ENCODE data around the gene SEPTIN1.

SEPTIN1 gene

GRCh38 chr16:30429418-30429677 is 47.0 kb upstream of the SEPTIN1 start:
- Histone ChIP-seq H2AK5ac (ENCODE audit: low read depth, low read length) (peak overlapping the region; percentile 95), H4K8ac (ENCODE audit: low read depth, low read length) (no peak overlapping the region), H2AFZ (ENCODE audit: low read length) (peak overlapping the region; percentile 89), H3K4me3 (ENCODE audit: low read length in 2 of 2) (peak overlapping the region; percentile 73 to 92), H2BK5ac (ENCODE audit: low read length) (peak overlapping the region; percentile 61), H3K27me3 (ENCODE audit: control insufficient read depth in 3 of 3, insufficient read depth in 3 of 3, low read depth in 1 of 3, low read length in 3 of 3) (no peaks in the 10 kb centered on the region), H3K79me1 (ENCODE audit: low read depth, low read length) (peaks cover 5% of the 10 kb centered on the region), H3K36me3 (replicated peaks in 1 of 2; ENCODE audit: control insufficient read depth in 2 of 2, insufficient read depth in 2 of 2, low read length in 2 of 2) (peaks cover 12 to 32% of the 10 kb centered on the region in 2 donors), H3K23ac (ENCODE audit: low read depth, low read length, poor library complexity) (peak overlapping the region; percentile 48), H3K14ac (ENCODE audit: low read length) (peak overlapping the region; percentile 85), H2BK15ac (ENCODE audit: low read length) (no peak overlapping the region), H3K27ac (replicated peaks; ENCODE audit: low read length) (no peak overlapping the region), H3K18ac (ENCODE audit: low read length) (peak overlapping the region; percentile 97), H2BK120ac (ENCODE audit: low read depth, low read length) (no peak overlapping the region), H3K9me3 (replicated peaks in 1 of 2; ENCODE audit: control insufficient read depth in 2 of 2, insufficient read depth in 1 of 2, low read depth in 1 of 2, low read length in 2 of 2) (no peaks in the 10 kb centered on the region), H4K91ac (ENCODE audit: low read depth, low read length, poor library complexity) (no peak overlapping the region), H3K4me2 (ENCODE audit: insufficient read depth, low read length, poor library complexity, severe bottlenecking) (peak overlapping the region; percentile 89), H2BK12ac (ENCODE audit: low read length) (peak overlapping the region; percentile 65), H3K9ac (ENCODE audit: low read depth, low read length, poor library complexity) (peak overlapping the region; percentile 95), H3K4me1 (ENCODE audit: control insufficient read depth in 2 of 2, insufficient read depth in 1 of 2, low read depth in 1 of 2, low read length in 2 of 2) (peaks cover 4 to 13% of the 10 kb centered on the region in 2 donors), H3K4ac (ENCODE audit: low read length) (no peak overlapping the region)
- WGBS, 2 donors (ENCODE audit: extremely low coverage in 2 of 2, insufficient read length in 2 of 2, insufficient replicate concordance in 1 of 2) = no CpG with 5 or more reads among the region's 11 CpGs
- no peak for DNase-seq (ENCODE audit: low spot score)

GRCh38 chr16:30428055-30428454 is 45.7 kb upstream of the SEPTIN1 start:
- Histone ChIP-seq H2BK120ac (ENCODE audit: low read depth, low read length) (no peak overlapping the region), H3K18ac (ENCODE audit: low read length) (no peak overlapping the region), H3K9ac (ENCODE audit: low read depth, low read length, poor library complexity) (no peak overlapping the region), H2BK5ac (ENCODE audit: low read length) (no peak overlapping the region), H3K9me3 (replicated peaks in 1 of 2; ENCODE audit: control insufficient read depth in 2 of 2, insufficient read depth in 1 of 2, low read depth in 1 of 2, low read length in 2 of 2) (no peaks in the 10 kb centered on the region), H2BK12ac (ENCODE audit: low read length) (no peak overlapping the region), H2AFZ (ENCODE audit: low read length) (no peak overlapping the region), H3K4me3 (ENCODE audit: low read length in 2 of 2) (peak overlapping the region in 1 of 2 donors; percentile 17), H3K4me1 (ENCODE audit: control insufficient read depth in 2 of 2, insufficient read depth in 1 of 2, low read depth in 1 of 2, low read length in 2 of 2) (peaks cover 4 to 13% of the 10 kb centered on the region in 2 donors), H4K8ac (ENCODE audit: low read depth, low read length) (no peak overlapping the region), H3K36me3 (replicated peaks in 1 of 2; ENCODE audit: control insufficient read depth in 2 of 2, insufficient read depth in 2 of 2, low read length in 2 of 2) (peaks cover 22 to 45% of the 10 kb centered on the region in 2 donors), H3K4ac (ENCODE audit: low read length) (no peak overlapping the region), H4K91ac (ENCODE audit: low read depth, low read length, poor library complexity) (no peak overlapping the region), H3K4me2 (ENCODE audit: insufficient read depth, low read length, poor library complexity, severe bottlenecking) (no peak overlapping the region), H3K27me3 (ENCODE audit: control insufficient read depth in 3 of 3, insufficient read depth in 3 of 3, low read depth in 1 of 3, low read length in 3 of 3) (no peaks in the 10 kb centered on the region), H3K14ac (ENCODE audit: low read length) (no peak overlapping the region), H3K27ac (replicated peaks; ENCODE audit: low read length) (no peak overlapping the region), H2AK5ac (ENCODE audit: low read depth, low read length) (no peak overlapping the region), H2BK15ac (ENCODE audit: low read length) (no peak overlapping the region), H3K23ac (ENCODE audit: low read depth, low read length, poor library complexity) (no peak overlapping the region), H3K79me1 (ENCODE audit: low read depth, low read length) (peaks cover 6% of the 10 kb centered on the region)
- WGBS, 2 donors (ENCODE audit: extremely low coverage in 2 of 2, insufficient read length in 2 of 2, insufficient replicate concordance in 1 of 2) = no CpG with 5 or more reads among the region's 4 CpGs
- no peak for DNase-seq (ENCODE audit: low spot score)

GRCh38 chr16:30421010-30421409 is 38.6 kb upstream of the SEPTIN1 start:
- Histone ChIP-seq H3K23ac (ENCODE audit: low read depth, low read length, poor library complexity) (no peak overlapping the region), H4K91ac (ENCODE audit: low read depth, low read length, poor library complexity) (no peak overlapping the region), H2BK12ac (ENCODE audit: low read length) (no peak overlapping the region), H2BK15ac (ENCODE audit: low read length) (no peak overlapping the region), H4K8ac (ENCODE audit: low read depth, low read length) (no peak overlapping the region), H3K36me3 (replicated peaks in 1 of 2; ENCODE audit: control insufficient read depth in 2 of 2, insufficient read depth in 2 of 2, low read length in 2 of 2) (peaks cover 26 to 90% of the 10 kb centered on the region in 2 donors), H3K9me3 (replicated peaks in 1 of 2; ENCODE audit: control insufficient read depth in 2 of 2, insufficient read depth in 1 of 2, low read depth in 1 of 2, low read length in 2 of 2) (no peaks in the 10 kb centered on the region), H3K9ac (ENCODE audit: low read depth, low read length, poor library complexity) (no peak overlapping the region), H2BK5ac (ENCODE audit: low read length) (no peak overlapping the region), H3K4me1 (ENCODE audit: control insufficient read depth in 2 of 2, insufficient read depth in 1 of 2, low read depth in 1 of 2, low read length in 2 of 2) (peaks cover 0 to 2% of the 10 kb centered on the region in 2 donors), H2BK120ac (ENCODE audit: low read depth, low read length) (no peak overlapping the region), H3K4me2 (ENCODE audit: insufficient read depth, low read length, poor library complexity, severe bottlenecking) (no peak overlapping the region), H2AK5ac (ENCODE audit: low read depth, low read length) (no peak overlapping the region), H3K4me3 (ENCODE audit: low read length in 2 of 2) (no peak overlapping the region), H3K18ac (ENCODE audit: low read length) (no peak overlapping the region), H3K27me3 (ENCODE audit: control insufficient read depth in 3 of 3, insufficient read depth in 3 of 3, low read depth in 1 of 3, low read length in 3 of 3) (no peaks in the 10 kb centered on the region), H3K27ac (replicated peaks; ENCODE audit: low read length) (no peak overlapping the region), H3K79me1 (ENCODE audit: low read depth, low read length) (peaks cover 3% of the 10 kb centered on the region), H3K4ac (ENCODE audit: low read length) (no peak overlapping the region), H3K14ac (ENCODE audit: low read length) (no peak overlapping the region), H2AFZ (ENCODE audit: low read length) (no peak overlapping the region)
- no peak for DNase-seq (ENCODE audit: low spot score)
- no CpG with 5 or more reads among the region's 5 CpGs for WGBS, 2 donors (ENCODE audit: extremely low coverage in 2 of 2, insufficient read length in 2 of 2, insufficient replicate concordance in 1 of 2)

- peak overlapping the region; percentile 96 for H2BK15ac ChIP-seq (ENCODE audit: low read length)
- peak overlapping the region; percentile 90 for H3K18ac ChIP-seq (ENCODE audit: low read length)
- no peak overlapping the region for H2BK120ac ChIP-seq (ENCODE audit: low read depth, low read length)
- H3K27ac ChIP-seq (replicated peaks; ENCODE audit: low read length) = peak overlapping the region; percentile 67
- H3K14ac ChIP-seq (ENCODE audit: low read length) = peak overlapping the region; percentile 17
- H2BK12ac ChIP-seq (ENCODE audit: low read length) = peak overlapping the region; percentile 16
- peak overlapping the region; percentile 68 for H2AK5ac ChIP-seq (ENCODE audit: low read depth, low read length)
- H3K4ac ChIP-seq (ENCODE audit: low read length) = no peak overlapping the region
- H4K8ac ChIP-seq (ENCODE audit: low read depth, low read length) = no peak overlapping the region
- peaks cover 0 to 2% of the 10 kb centered on the region in 2 donors for H3K4me1 ChIP-seq (ENCODE audit: control insufficient read depth in 2 of 2, insufficient read depth in 1 of 2, low read depth in 1 of 2, low read length in 2 of 2)
- no peak overlapping the region for H2BK5ac ChIP-seq (ENCODE audit: low read length)
- peak overlapping the region; percentile 93 for H3K4me2 ChIP-seq (ENCODE audit: insufficient read depth, low read length, poor library complexity, severe bottlenecking)
- WGBS, 2 donors (ENCODE audit: extremely low coverage in 2 of 2, insufficient read length in 2 of 2, insufficient replicate concordance in 1 of 2) = no CpG with 5 or more reads among the region's 31 CpGs
- no peaks in the 10 kb centered on the region for H3K27me3 ChIP-seq (ENCODE audit: control insufficient read depth in 3 of 3, insufficient read depth in 3 of 3, low read depth in 1 of 3, low read length in 3 of 3)
- H3K9ac ChIP-seq (ENCODE audit: low read depth, low read length, poor library complexity) = peak overlapping the region; percentile 77
- H3K79me1 ChIP-seq (ENCODE audit: low read depth, low read length) = peaks cover 3% of the 10 kb centered on the region
- no peak overlapping the region for H2AFZ ChIP-seq (ENCODE audit: low read length)
- no peak overlapping the region for H4K91ac ChIP-seq (ENCODE audit: low read depth, low read length, poor library complexity)
- DNase-seq (ENCODE audit: low spot score) = no peak
- H3K23ac ChIP-seq (ENCODE audit: low read depth, low read length, poor library complexity) = peak overlapping the region; percentile 96
- peaks cover 17 to 86% of the 10 kb centered on the region in 2 donors for H3K36me3 ChIP-seq (replicated peaks in 1 of 2; ENCODE audit: control insufficient read depth in 2 of 2, insufficient read depth in 2 of 2, low read length in 2 of 2)
- H3K9me3 ChIP-seq (replicated peaks in 1 of 2; ENCODE audit: control insufficient read depth in 2 of 2, insufficient read depth in 1 of 2, low read depth in 1 of 2, low read length in 2 of 2) = no peaks in the 10 kb centered on the region
- peak overlapping the region in 1 of 2 donors; percentile 84 for H3K4me3 ChIP-seq (ENCODE audit: low read length in 2 of 2)
Observed at GRCh38 chr16:30418350-30419181, 36.2 kb upstream of the SEPTIN1 start.
